MV-4-11 (cell line): Measurements from ENCODE around the gene SMIM32.

Experiments used
- DNase-seq: peaks from one replicate; lab custom pipeline; 2025; lab: John Stamatoyannopoulos, UW

Gene SMIM32

GRCh38 chr5:136186796-136187195 is 6.2 kb downstream of the SMIM32 start:
- DNase-seq, result no peak

GRCh38 chr5:136185974-136186665 is 6.8 kb downstream of the SMIM32 start:
- DNase-seq, result no peak

- DNase-seq, result no peak
Observed at GRCh38 chr5:136182618-136183017, 10.3 kb downstream of the SMIM32 start.

- peak; percentile 58 for DNase-seq
Observed at GRCh38 chr5:136174021-136174659, 18.8 kb downstream of the SMIM32 start.

GRCh38 chr5:136169218-136169617 is 23.7 kb downstream of the SMIM32 start:
- DNase-seq, result no peak

GRCh38 chr5:136166909-136167308 is 26.1 kb downstream of the SMIM32 start:
- DNase-seq, result peak; percentile 41

GRCh38 chr5:136164226-136164625 is 28.7 kb downstream of the SMIM32 start:
- DNase-seq, result no peak

- no peak for DNase-seq
Observed at GRCh38 chr5:136162008-136162407, 31.0 kb downstream of the SMIM32 start.

- no peak for DNase-seq
Observed at GRCh38 chr5:136159457-136159856, 33.5 kb downstream of the SMIM32 start.

GRCh38 chr5:136157514-136157913 is 35.4 kb downstream of the SMIM32 start:
- DNase-seq, result no peak

- no peak for DNase-seq
Observed at GRCh38 chr5:136155761-136156160, 37.2 kb downstream of the SMIM32 start.

GRCh38 chr5:136155078-136155477 is 37.9 kb downstream of the SMIM32 start:
- no peak for DNase-seq

GRCh38 chr5:136153581-136154236 is 39.3 kb downstream of the SMIM32 start:
- no peak for DNase-seq

GRCh38 chr5:136149891-136150290 is 43.1 kb downstream of the SMIM32 start:
- no peak for DNase-seq

GRCh38 chr5:136147632-136148031 is 45.3 kb downstream of the SMIM32 start:
- DNase-seq, result no peak

GRCh38 chr5:136146201-136146600 is 46.8 kb downstream of the SMIM32 start:
- DNase-seq, result no peak

- no peak for DNase-seq
Observed at GRCh38 chr5:136145030-136145429, 47.9 kb downstream of the SMIM32 start.

- DNase-seq, result no peak
Observed at GRCh38 chr5:136143763-136144162, 49.2 kb downstream of the SMIM32 start.

- DNase-seq, result no peak
Observed at GRCh38 chr5:136143312-136143711, 49.6 kb downstream of the SMIM32 start.

- DNase-seq, result no peak
Observed at GRCh38 chr5:136141561-136141960, 51.4 kb downstream of the SMIM32 start.
